ENCODE results near the gene CHRNA5. TPM values are rescaled to one million over a fixed set of nuclear protein-coding genes. Genes with fewer than 3 reads are reported as not detected.

Gene CHRNA5
- total RNA-seq, 1 donor from 2014 or later: 2.2 TPM

DNA sequence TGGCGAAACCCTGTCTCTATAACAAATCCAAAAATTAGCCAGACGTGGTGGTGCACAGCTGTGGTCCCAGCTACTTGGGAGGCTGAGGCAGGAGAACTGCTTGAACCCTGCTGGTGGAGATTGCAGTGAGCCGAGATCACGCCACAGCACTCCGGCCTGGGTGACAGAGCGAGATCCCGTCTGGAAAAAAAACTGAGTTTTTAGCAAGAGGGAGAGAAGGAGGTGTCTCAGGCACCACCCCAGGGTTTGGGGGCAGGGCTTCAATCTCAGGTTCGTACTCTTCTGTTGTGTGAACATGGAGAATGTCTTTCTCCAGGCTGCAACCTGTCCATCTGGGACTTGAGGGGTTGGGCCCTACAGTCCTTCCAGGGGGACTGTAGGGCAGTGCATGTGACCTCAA is 52.7 kb downstream of the CHRNA5 start:
- no peaks in the 10 kb centered on the region for H3K36me3 ChIP-seq
- peaks cover 24% of the 10 kb centered on the region for H3K4me1 ChIP-seq
- no peak overlapping the region for H3K27ac ChIP-seq (replicated peaks)
- intact Hi-C loops (cut with micrococcal nuclease): loop anchor here (5.0 kb wide), 1 partner anchor 89 kb away; no protein-coding TSS in a partner anchor
- TF ChIP-seq, protein P1, sequence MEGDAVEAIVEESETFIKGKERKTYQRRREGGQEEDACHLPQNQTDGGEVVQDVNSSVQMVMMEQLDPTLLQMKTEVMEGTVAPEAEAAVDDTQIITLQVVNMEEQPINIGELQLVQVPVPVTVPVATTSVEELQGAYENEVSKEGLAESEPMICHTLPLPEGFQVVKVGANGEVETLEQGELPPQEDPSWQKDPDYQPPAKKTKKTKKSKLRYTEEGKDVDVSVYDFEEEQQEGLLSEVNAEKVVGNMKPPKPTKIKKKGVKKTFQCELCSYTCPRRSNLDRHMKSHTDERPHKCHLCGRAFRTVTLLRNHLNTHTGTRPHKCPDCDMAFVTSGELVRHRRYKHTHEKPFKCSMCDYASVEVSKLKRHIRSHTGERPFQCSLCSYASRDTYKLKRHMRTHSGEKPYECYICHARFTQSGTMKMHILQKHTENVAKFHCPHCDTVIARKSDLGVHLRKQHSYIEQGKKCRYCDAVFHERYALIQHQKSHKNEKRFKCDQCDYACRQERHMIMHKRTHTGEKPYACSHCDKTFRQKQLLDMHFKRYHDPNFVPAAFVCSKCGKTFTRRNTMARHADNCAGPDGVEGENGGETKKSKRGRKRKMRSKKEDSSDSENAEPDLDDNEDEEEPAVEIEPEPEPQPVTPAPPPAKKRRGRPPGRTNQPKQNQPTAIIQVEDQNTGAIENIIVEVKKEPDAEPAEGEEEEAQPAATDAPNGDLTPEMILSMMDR (IDR thresholded peaks at IDR 0.05; ENCODE audit: borderline replicate concordance): no peak
- H3K9me3 ChIP-seq (replicated peaks): no peaks in the 10 kb centered on the region
- H3K27me3 ChIP-seq (ENCODE audit: low read depth): peaks cover 46% of the 10 kb centered on the region
- DNase-seq: no peak
- no peak overlapping the region for H3K4me3 ChIP-seq

DNA sequence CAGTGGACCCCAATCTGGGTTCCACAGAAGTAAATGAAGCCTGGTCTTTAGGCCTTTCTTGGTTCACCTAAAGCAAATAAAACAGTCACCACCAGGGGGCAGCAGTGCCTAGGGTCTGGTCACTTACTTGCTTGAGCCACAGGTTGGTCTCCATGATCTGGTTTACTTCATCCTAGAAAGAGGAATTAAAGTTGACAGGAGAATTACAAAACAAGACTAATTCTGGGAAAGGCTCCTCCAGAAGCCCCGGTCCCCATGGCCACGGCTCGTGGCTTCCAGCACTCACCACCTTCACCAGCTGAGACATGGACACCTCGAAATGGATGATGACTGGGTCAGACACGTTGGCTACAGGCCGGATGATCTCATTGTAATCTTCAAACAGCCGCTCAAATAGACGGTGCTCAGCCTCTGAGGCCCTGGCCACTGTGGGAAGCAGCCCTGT is 53.2 kb downstream of the CHRNA5 start:
- intact Hi-C loops (cut with micrococcal nuclease): loop anchor here (5.0 kb wide), 1 partner anchor 89 kb away; no protein-coding TSS in a partner anchor
- H3K27me3 ChIP-seq (ENCODE audit: low read depth): peaks cover 51% of the 10 kb centered on the region
- H3K4me3 ChIP-seq: no peak overlapping the region
- H3K4me1 ChIP-seq: peaks cover 24% of the 10 kb centered on the region
- TF ChIP-seq, protein P1 (IDR thresholded peaks at IDR 0.05; ENCODE audit: borderline replicate concordance): peak; percentile 88
- peak; percentile 77 for DNase-seq
- H3K36me3 ChIP-seq: no peaks in the 10 kb centered on the region
- H3K27ac ChIP-seq (replicated peaks): no peak overlapping the region
- no peaks in the 10 kb centered on the region for H3K9me3 ChIP-seq (replicated peaks)

DNA sequence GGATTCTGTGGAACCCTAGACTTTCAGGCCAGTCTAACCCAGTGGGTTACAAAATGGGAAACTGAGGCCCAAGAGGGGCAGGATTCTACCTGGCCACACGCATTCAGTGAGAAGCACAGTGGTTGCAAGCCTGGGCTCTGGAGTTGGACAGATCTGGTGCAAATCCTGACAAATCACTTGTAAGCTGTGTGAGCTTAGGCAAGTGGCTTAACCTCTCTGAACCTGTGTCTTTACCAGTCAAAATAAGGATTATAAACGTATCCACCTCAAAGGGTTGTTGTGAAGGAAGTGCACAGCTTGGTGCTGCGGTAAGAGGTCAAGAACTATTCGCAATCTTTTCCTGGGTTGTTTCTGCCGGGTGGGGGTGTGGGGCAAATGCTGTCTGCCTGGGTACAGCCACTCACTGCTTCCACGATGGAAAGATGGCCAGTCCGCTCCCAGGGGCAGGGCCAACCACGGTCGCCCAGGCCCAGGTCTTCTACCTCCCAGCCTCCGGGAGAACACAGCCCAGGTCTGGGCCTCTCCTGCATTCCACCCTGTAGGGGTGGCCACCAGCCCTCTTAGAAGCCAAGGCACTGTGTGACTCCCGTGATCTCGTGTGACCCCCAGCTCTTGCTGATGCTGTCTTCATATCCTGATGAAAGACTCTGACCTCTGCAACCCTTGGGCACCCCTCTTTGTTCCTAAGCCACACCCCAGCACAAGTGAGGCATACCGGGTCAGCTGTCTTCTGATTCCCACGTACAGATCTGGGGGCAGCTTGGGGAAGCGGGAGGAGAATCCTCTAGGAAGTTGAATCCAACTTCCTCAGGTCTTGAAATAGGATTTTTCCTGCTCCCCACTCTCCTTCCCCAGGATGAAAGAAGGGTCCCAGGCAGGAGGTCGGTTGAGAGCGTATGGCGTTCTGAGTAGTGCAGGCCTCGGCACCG is 54.0 kb downstream of the CHRNA5 start:
- Histone ChIP-seq H3K9me3 (replicated peaks) (no peaks in the 10 kb centered on the region), H3K27ac (replicated peaks) (no peak overlapping the region), H3K36me3 (no peaks in the 10 kb centered on the region), H3K4me1 (peaks cover 24% of the 10 kb centered on the region), H3K4me3 (peak overlapping the region; percentile 61), H3K27me3 (ENCODE audit: low read depth) (peaks cover 58% of the 10 kb centered on the region)
- no peak for DNase-seq
- intact Hi-C loops (cut with micrococcal nuclease): loop anchor here (5.0 kb wide), 1 partner anchor 88 kb away; no protein-coding TSS in a partner anchor
- TF ChIP-seq, protein P1 (IDR thresholded peaks at IDR 0.05; ENCODE audit: borderline replicate concordance): no peak

DNA sequence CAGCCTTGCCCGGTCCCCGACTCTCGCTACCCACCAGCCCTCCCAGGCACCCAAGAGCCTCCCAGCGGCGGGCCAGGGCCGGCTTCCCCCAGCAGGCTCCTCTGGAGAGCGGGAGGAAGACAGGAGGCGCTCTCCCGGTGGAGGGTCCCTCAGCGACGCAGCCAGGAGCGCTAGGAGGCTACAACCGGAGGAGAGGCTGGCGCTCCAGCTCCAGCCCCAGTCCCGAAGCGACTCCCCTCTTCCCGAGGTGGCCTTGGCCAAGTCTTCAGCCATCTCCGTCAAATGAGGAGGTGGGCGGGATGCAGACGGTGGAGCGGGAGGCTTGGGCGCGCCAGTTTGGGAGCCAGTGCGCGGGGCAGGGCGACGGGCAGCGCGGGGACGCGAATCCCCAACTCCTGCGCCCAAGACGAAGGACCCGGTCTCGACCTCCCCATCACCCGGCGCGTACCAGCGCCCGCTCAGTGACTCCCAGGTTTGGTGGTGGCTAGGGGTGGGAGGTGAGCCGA is 54.8 kb downstream of the CHRNA5 start:
- H3K9me3 ChIP-seq (replicated peaks): no peaks in the 10 kb centered on the region
- H3K27ac ChIP-seq (replicated peaks): no peak overlapping the region
- H3K4me1 ChIP-seq: peaks cover 24% of the 10 kb centered on the region
- no peaks in the 10 kb centered on the region for H3K36me3 ChIP-seq
- no peak for DNase-seq
- intact Hi-C loops (cut with micrococcal nuclease): no loop called here
- TF ChIP-seq, protein P1 (IDR thresholded peaks at IDR 0.05; ENCODE audit: borderline replicate concordance): no peak
- H3K4me3 ChIP-seq: peak overlapping the region; percentile 61
- peaks cover 66% of the 10 kb centered on the region for H3K27me3 ChIP-seq (ENCODE audit: low read depth)

DNA sequence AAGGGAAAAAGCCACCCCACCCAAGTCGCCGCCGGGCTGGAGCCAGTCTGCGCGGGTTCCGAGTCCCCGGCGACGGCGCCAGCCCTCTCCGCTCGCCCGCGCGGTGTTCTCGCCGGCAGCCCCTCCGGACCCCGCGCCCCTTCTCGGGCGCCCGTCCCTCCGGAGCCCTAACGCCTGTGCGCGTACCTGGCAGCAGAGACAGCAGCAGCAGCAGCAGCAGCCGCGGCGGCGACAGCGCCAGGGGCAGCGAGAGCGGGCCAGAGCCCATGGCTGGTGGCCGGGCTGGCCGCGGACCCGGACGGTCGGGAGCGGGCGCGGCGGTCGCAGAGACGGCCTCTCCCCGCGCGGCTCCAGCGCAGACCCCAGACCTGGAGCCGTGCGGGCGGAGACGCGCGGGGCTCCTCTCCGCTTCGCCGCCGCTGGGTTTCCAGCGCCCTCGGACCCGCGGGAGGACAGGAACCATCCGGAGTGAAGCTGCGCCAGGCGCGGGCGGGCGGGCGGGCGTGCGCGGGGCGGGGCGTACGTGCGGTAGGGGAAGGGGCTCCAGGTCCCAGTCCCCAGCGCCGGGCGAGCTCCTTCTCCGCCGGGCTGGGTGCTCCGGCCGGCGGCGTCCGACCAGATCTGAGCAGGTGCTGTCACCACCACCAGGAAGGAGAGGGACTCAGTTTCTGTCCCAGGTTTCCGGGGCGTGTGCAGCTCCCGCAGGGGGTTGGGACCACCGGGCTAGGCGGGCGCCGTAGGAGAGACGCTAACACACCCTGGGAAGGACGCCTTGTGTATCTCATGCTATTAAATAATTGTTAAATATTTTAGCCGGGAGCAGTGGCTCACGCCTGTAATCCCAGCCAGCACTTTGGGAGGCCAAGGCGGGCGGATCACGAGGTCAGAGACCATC is 55.5 kb downstream of the CHRNA5 start, which contains the start of gene CHRNA3:
TSS of gene CHRNA3 (minus strand) at position 470 of the 895 bp plus-strand sequence. CDS start at position 268, 202 bp downstream.
- peak within 1 kb of the TSS; percentile 61 for H3K4me3 ChIP-seq
- intact Hi-C loops (cut with micrococcal nuclease): no loop called here

More for the DNA sequence above, 55.5 kb downstream of the CHRNA5 start, which contains the start of gene CHRNA3:
- no peaks in the 10 kb centered on the region for H3K9me3 ChIP-seq (replicated peaks)
- no peaks in the 10 kb centered on the region for H3K36me3 ChIP-seq
- DNase-seq: no peak
- H3K27me3 ChIP-seq (ENCODE audit: low read depth): peaks cover 72% of the 10 kb centered on the region
- TF ChIP-seq, protein P1 (IDR thresholded peaks at IDR 0.05; ENCODE audit: borderline replicate concordance): no peak
- H3K4me1 ChIP-seq: peaks cover 24% of the 10 kb centered on the region
- H3K27ac ChIP-seq (replicated peaks): no peak within 1 kb of the TSS
